CD1c-positive myeloid dendritic cell (primary cell): ENCODE data around the gene DENND5A.

Source experiments
- DNase-seq: peaks from one replicate; pipeline ENCODE4 v3.0.0-alpha.2; 2016; ENCODE audit errors: extremely low spot score

DENND5A gene

DNA sequence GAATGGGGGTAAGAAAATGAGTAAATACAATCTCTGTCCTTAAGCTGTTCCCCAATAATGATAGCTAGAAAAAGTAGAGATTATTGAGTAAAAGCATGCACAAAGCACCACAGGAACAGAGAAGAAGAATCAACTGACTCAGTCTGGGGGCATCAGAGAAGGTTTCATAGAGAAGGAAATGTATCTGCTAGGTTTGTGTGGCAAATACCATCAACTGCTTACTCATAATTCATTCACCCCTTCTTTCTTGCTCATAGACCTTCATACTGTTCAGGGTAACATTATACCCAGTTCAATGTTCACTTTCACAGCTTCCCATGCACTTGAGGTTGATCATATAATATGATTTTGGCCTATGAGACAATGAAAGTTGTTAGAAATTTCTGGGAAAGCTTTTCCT lies 88.6 kb downstream of the DENND5A start:
- DNase-seq, result no peak

DNA sequence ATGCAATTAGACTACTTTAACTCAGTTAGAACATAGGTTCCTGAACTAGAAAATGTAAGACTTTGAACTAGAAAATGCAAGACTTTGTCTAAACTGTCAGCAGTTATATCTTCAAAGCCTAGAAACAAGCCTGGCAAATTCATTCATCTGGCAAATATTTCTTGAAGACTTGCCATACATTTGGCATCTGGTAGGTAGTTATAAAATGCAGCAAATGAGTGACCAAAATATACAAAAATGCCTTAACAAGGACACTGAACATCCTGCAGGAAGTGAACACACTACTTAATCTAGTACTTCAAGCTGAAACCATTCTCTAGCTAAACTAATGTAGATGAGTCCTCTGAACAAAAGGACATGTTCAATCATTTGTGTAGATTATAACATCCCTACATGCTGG lies 89.0 kb downstream of the DENND5A start:
- DNase-seq, result no peak

DNA sequence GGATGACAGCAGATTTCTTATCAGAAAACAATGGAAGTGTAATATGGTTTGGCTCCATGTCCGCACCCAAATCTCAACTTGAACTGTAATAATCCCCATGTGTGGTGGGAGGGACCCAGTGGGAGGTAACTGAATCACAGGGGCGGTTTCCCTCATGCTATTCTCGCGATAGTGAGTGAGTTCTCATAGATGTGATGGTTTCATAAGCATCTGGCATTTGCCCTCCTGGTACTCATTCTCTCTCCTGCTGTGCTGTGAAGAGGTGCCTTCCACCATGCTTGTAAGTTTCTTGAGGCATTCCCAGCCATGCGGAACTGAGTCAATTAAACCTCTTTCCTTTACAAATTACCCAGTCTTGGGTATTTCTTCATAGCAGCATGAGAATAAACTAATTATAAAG lies 92.8 kb downstream of the DENND5A start:
- DNase-seq, result no peak

GRCh38 chr11:9170450-9170849 lies 94.7 kb downstream of the DENND5A start:
- no peak for DNase-seq

- DNase-seq, result peak; percentile 31
Measured at GRCh38 chr11:9169595-9170295, 95.4 kb downstream of the DENND5A start.

GRCh38 chr11:9161991-9162390 lies 103.2 kb downstream of the DENND5A start:
- DNase-seq, result peak; percentile 64

- DNase-seq, result peak; percentile 72
Measured at GRCh38 chr11:9160166-9160565, 105.0 kb downstream of the DENND5A start.

GRCh38 chr11:9158898-9159391 lies 106.2 kb downstream of the DENND5A start:
- peak; percentile 71 for DNase-seq

- no peak for DNase-seq
Measured at GRCh38 chr11:9155930-9156329, 109.2 kb downstream of the DENND5A start.

DNA sequence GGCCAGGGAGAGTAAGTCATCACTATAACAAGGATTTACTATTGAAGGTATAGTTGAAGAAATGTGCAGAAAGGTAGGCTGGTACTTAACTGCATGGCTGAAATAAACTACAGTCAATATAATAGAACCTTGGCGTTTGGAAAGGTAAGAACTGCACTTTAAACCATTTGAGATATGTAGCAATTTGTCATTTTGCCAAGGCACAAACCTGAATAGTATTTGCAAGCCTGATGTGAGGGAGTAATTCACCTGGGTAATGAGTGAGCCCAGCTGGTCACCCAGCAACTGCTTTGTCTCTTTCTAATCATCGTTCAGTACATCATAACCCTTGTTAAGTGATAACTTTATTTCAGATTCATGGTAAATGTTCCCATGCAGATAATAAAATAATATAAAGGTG lies 111.5 kb downstream of the DENND5A start:
- no peak for DNase-seq

- DNase-seq, result no peak
Measured at GRCh38 chr11:9151631-9152030, 113.5 kb downstream of the DENND5A start.

DNA sequence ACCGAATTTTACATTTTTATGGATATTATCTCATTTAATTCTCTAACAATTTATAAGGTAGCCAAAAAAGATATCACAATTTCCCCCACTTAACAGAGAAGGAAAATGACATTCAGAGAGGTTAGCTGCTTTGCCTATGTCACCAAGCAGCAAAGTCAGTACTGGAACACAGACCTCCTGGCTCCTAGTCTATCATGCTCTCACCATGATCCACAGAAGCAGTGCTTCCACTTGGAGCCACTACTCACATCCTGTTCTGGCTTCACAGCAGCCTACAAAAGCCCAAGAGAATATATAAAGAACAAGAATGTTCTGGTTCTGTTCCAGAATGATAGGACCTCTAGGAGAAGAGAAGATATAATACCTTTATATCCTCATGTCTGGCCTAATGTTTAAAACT lies 114.2 kb downstream of the DENND5A start:
- no peak for DNase-seq

GRCh38 chr11:9150501-9150900 lies 114.6 kb downstream of the DENND5A start:
- no peak for DNase-seq

DNA sequence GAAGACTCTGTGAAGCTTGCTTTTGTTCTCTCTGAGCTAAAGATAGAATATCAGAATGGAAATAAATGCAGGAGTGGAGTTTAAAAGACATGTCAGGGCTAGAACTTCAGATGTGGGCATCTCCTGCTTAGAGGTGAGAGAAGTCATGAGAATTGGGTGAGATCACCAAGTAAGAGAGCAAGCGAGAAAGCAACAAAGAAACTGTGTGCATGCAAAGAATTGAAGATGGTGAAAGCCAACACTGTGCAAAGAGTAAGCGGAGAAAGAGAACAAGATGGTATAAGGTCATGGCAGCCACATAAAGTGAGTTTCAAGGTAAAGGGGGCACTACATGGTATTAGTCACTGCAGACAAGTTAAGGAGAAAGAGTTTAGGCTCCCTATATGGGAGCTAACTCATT lies 116.4 kb downstream of the DENND5A start:
- DNase-seq, result no peak

GRCh38 chr11:9148035-9148434 lies 117.1 kb downstream of the DENND5A start:
- no peak for DNase-seq

DNA sequence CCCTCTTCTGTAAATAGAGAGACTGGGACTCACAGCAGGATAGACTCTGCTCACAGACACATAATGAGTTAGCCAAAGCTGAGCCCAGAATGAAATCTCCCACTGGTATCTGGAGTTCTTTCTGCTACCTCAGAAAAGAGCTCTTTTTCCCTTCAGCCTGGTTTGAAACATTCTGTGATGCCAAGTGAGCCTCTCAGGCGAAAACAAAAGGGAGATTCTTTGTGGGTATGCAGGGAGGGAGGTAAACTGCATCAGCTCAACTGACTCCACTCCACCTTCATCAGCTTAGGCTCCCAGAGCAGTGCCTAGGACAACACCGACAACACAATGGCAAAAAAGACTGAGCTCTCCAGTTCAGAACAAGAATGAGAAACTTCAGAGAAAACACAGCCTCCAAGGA lies 118.7 kb downstream of the DENND5A start:
- DNase-seq, result no peak

DNA sequence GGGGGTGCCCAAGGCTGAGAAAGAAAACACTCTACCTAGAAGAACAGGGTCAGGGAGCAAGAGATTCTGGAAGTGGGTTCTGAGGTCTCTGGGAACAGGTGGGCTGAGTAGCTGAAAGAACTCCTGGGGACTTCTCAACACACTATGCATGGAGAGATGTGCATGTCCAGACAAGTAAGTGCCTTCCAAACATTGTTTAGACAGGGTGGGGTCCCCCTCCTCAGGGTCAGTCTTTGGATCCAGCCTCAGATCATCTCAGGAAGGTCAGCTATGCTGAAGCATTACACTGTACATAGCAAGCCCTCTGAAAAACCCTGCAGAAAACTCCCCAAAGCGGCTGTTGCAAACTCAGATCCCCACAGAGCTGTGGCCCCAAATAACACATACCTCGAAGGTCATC lies 119.9 kb downstream of the DENND5A start:
- no peak for DNase-seq

DNA sequence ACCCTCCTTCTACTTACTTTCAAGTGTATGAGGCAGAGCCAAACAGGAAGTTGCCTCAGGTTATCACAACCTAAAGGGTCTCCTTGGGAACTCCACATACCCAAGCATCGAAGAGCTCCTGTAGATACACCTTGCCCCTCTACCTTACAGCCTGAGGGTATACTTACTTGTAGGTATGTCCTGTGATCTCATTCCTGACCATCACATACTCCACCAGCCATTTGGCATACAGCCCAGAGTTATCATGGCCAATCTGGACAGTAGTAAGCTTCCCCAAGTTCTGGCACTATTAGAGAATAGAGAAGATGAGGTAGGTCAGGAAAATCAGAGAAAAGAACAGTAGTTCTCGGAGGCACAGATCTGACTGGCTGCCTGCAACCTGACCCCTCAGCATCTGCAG lies 120.3 kb downstream of the DENND5A start:
- DNase-seq, result no peak

DNA sequence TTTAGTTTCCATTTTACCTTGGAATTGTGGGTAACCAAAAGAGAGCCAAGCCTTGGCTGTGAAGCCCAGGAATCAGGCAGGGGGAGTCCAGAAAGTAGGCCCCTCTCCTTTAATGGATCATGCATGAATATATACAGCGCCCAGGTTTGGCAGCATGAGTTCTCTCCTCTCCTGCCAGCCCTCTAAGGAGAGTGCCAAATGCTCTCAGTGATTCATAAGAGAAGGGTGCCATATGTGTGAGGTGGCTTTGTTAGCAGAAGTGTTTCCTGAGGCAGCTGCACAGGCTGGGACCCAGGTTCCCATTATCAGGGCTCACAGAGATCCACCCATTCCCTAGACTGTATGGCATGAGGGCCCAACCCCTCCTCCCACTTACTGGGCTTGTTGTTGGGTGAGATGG lies 121.4 kb downstream of the DENND5A start:
- no peak for DNase-seq

GRCh38 chr11:9142732-9143131 lies 122.4 kb downstream of the DENND5A start:
- DNase-seq, result no peak

DNA sequence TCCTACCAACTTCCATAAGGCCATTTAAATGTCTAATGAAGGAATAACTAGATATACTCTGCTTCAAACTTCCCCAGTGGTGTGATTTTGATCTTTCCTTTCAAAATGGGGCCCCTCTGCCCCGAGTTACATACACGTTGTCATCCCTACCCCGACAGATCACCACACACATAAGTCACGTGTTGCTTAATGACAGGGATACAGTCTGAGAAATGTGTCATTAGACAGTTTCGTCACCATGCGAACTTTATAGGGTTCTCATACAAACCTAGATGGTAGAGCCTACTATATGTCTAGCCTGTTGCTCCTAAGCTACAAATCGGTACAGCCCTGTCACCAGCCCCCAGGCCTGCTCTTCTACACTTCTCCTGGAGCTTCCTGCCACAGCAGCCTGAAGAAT lies 124.0 kb downstream of the DENND5A start:
- DNase-seq, result no peak

DNA sequence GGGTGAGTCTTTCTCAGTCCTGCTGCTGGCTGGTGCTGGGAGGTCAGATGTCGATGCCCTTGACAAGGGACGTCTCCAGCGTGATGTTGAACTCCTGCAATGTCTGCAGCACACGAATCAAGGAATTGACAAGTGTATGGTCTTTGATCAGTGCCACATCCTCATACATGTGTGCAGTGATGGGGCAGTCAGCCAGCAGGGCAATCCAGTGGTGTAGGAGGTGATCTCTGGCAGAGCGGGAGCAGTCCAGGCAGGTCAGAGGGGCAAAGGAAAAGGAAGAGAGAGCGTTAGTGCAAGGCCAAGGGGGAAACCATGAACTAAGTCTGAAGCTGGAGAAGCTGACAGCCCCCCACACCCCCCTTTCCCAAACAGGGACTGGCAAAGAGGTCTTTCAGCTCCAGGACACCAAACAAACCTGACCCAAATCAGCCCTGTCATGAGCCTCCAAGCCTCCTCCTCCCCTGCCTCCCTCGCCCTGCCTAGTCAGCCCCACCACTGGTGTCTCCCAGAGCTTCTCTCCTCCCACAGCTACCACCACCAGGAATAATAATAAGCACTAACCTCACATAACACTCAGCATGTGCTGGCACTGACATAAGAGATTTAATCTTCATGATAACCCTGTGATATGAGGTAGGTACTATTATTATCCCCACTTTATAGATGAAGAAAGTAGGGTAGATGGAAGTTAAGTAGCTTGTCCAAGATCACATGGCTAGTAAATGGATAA lies 125.4 kb downstream of the DENND5A start:
- no peak for DNase-seq
